GM23338 (cell line): ENCODE results near the gene BABAM1. TPM values are rescaled to one million over a fixed set of nuclear protein-coding genes. Genes with fewer than 3 reads are reported as not detected.
"Not testable (repeated sequence)": the region's sequence is repeated elsewhere in the genome, so short reads cannot be mapped to it uniquely, and the experiment has no call there.

Experiments
- ATAC-seq: fragments of 200-7000 bp; cut with Tn5 transposase; 3 replicates; pipeline ENCODE4 v1.9.1; 2020
- DNase-seq: peaks from one replicate; pipeline ENCODE4 v3.0.0-alpha.2; 2015; ENCODE audit warnings: low spot score
- H2AFZ ChIP-seq: fragments of 200-600 bp; sonication (generic); 2 replicates; pipeline ENCODE4 v1.8.0; 2016; ENCODE audit warnings: antibody characterized with exemption, mild to moderate bottlenecking, moderate library complexity
- H3F3A ChIP-seq: fragments of 200-600 bp; sonication (generic); replicated peaks from 2 replicates; pipeline ENCODE4 v1.8.0; 2017; ENCODE audit warnings: antibody characterized with exemption, mixed run types, low read depth
- H3K27ac ChIP-seq: fragments of 200-600 bp; sonication (generic); 2 replicates; pipeline ENCODE4 v1.6.1; 2016; ENCODE audit warnings: low read depth
- H3K27me3 ChIP-seq: fragments of 200-600 bp; sonication (generic); 2 replicates; pipeline ENCODE4 v1.8.0; 2016; ENCODE audit warnings: mild to moderate bottlenecking, mixed run types, moderate library complexity; ENCODE audit not compliant: insufficient read depth
- H3K36me3 ChIP-seq: fragments of 200-600 bp; sonication (generic); 2 replicates; pipeline ENCODE4 v1.8.0; 2016; ENCODE audit warnings: mild to moderate bottlenecking; ENCODE audit not compliant: insufficient read depth
- H3K4me1 ChIP-seq: fragments of 200-600 bp; sonication (generic); 2 replicates; pipeline ENCODE4 v1.8.0; 2016; ENCODE audit warnings: mild to moderate bottlenecking, moderate library complexity; ENCODE audit not compliant: insufficient read depth
- H3K4me2 ChIP-seq: fragments of 200-600 bp; sonication (generic); 2 replicates; pipeline ENCODE4 v1.7.1; 2017; ENCODE audit warnings: mixed run types
- H3K4me3 ChIP-seq: fragments of 200-600 bp; sonication (generic); 2 replicates; pipeline ENCODE4 v1.6.1; 2016; ENCODE audit warnings: mixed run types
- H3K79me2 ChIP-seq: fragments of 200-600 bp; sonication (generic); replicated peaks from 2 replicates; pipeline ENCODE4 v1.8.0; 2017; ENCODE audit warnings: mild to moderate bottlenecking; ENCODE audit not compliant: insufficient read depth
- H3K9me2 ChIP-seq: fragments of 200-600 bp; sonication (generic); 2 replicates; pipeline ENCODE4 v1.8.0; 2017; ENCODE audit not compliant: insufficient read depth
- H4K20me1 ChIP-seq: fragments of 200-600 bp; sonication (generic); replicated peaks from 2 replicates; pipeline ENCODE4 v1.8.0; 2017; ENCODE audit warnings: mild to moderate bottlenecking; ENCODE audit not compliant: insufficient read depth
- H3K27ac Mint-ChIP-seq: 2 replicates; pipeline ENCODE4 v1.8.0; 2020; ENCODE audit warnings: inconsistent platforms, mild to moderate bottlenecking, moderate library complexity, mixed read lengths
- H3K27me3 Mint-ChIP-seq: 3 replicates; pipeline ENCODE4 v1.8.0; 2022; ENCODE audit warnings: low read depth, mild to moderate bottlenecking, moderate library complexity, mixed read lengths, inconsistent platforms; ENCODE audit not compliant: insufficient read depth, poor library complexity
- H3K36me3 Mint-ChIP-seq: 3 replicates; pipeline ENCODE4 v1.8.0; 2021; ENCODE audit warnings: low read depth, mild to moderate bottlenecking, inconsistent platforms, moderate library complexity, mixed read lengths
- H3K4me1 Mint-ChIP-seq: 3 replicates; pipeline ENCODE4 v1.8.0; 2020; ENCODE audit warnings: mild to moderate bottlenecking, inconsistent platforms, mixed read lengths
- H3K4me3 Mint-ChIP-seq: 3 replicates; pipeline ENCODE4 v1.8.0; 2021; ENCODE audit warnings: moderate library complexity, mild to moderate bottlenecking, inconsistent platforms, mixed read lengths
- H3K9me3 Mint-ChIP-seq: 3 replicates; pipeline ENCODE4 v1.8.0; 2020; ENCODE audit warnings: moderate library complexity, mild to moderate bottlenecking, inconsistent platforms, mixed read lengths
- ETS1 ChIP-seq: IDR thresholded peaks from 2 replicates; pipeline ENCODE4 v1.6.1; 2016; ENCODE audit warnings: antibody characterized with exemption
- EZH2 ChIP-seq: fragments of 200-600 bp; sonication (generic); IDR thresholded peaks from one replicate; pipeline ENCODE4 v1.8.0; 2017; ENCODE audit warnings: antibody characterized with exemption, mild to moderate bottlenecking, low read depth; ENCODE audit not compliant: unreplicated experiment
- JUNB ChIP-seq: IDR thresholded peaks from one replicate; pipeline ENCODE4 v1.6.1; 2016; ENCODE audit warnings: antibody characterized with exemption; ENCODE audit not compliant: unreplicated experiment
- NANOG ChIP-seq: IDR thresholded peaks from 2 replicates; pipeline ENCODE4 v1.6.1; 2016; ENCODE audit warnings: antibody characterized with exemption, borderline replicate concordance
- POLR2AphosphoS5 ChIP-seq: IDR thresholded peaks from 2 replicates; pipeline ENCODE4 v1.6.1; 2016; ENCODE audit warnings: antibody characterized with exemption, low read depth
- ZNF462 ChIP-seq: fragments of 250-450 bp; sonication (Bioruptor Pico); IDR thresholded peaks from 2 replicates; pipeline ENCODE4 v1.5.0; 2020; ENCODE audit warnings: mild to moderate bottlenecking, moderate library complexity
- polyA plus RNA-seq: library from polyadenylated mRNA; unstranded; fragments of >200 nt; fragmentation: Nextera tagmentation; extraction: Ambion mirVana; gene quantifications from 2 replicates; pipeline ENCODE4 v1.2.1, GENCODE V29; 2016
- total RNA-seq: library from RNA; depleted of rRNA; stranded (reverse); fragments of >200 nt; shearing (Covaris generic); gene quantifications from 2 replicates; pipeline ENCODE4 v1.2.3, GENCODE V29; 2014

Gene BABAM1
- total and polyA plus RNA-seq, 2 experiments from 2014 or later: 78.1 to 95.0 TPM

GRCh38 chr19:17293605-17294004 lies 26.4 kb downstream of the BABAM1 start (continued):
- TF ChIP-seq ZNF462 (no peak), EZH2 (no peak), JUNB (no peak), NANOG (no peak)

- no peaks in the 10 kb centered on the region for H3K27me3 ChIP-seq
- Mint-ChIP-seq H3K27me3 (peaks cover 20% of the 10 kb centered on the region), H3K4me1 (peaks cover 6% of the 10 kb centered on the region), H3K9me3 (peaks cover 10% of the 10 kb centered on the region; the same call in 2 of the 3 replicates), H3K36me3 (peaks cover 31% of the 10 kb centered on the region), H3K27ac (peak overlapping the region; percentile 80), H3K4me3 (peak overlapping the region; percentile 82)
- peak overlapping the region; percentile 61 for H3K4me3 ChIP-seq
- H3K4me1 ChIP-seq: peaks cover 11% of the 10 kb centered on the region
- peak; percentile 23 for ATAC-seq
- H2AFZ ChIP-seq: no peak overlapping the region
- H3K4me2 ChIP-seq: peak overlapping the region; percentile 83; the same call in 1 of the 2 replicates
- no peaks in the 10 kb centered on the region for H3K9me2 ChIP-seq
- TF ChIP-seq POLR2AphosphoS5: 0 out of 2 replicates have a peak, but pooled peaks have one; percentile 20
- TF ChIP-seq ETS1: no peak
- peak; percentile 82 for DNase-seq
- no peaks in the 10 kb centered on the region; the same call in 1 of the 2 replicates for H3K36me3 ChIP-seq
- H3K27ac ChIP-seq: peak overlapping the region; percentile 84; the same call in 1 of the 2 replicates
- H3F3A ChIP-seq: peaks cover 18% of the 10 kb centered on the region
- H3K79me2 ChIP-seq: peaks cover 15% of the 10 kb centered on the region
- no peaks in the 10 kb centered on the region; the same call in 1 of the 2 replicates for H4K20me1 ChIP-seq
These were observed 27.0 kb downstream of the BABAM1 start for GRCh38 chr19:17294051-17294891.

GRCh38 chr19:17295551-17295950 lies 28.3 kb downstream of the BABAM1 start:
- Mint-ChIP-seq H3K27me3 (peaks cover 14% of the 10 kb centered on the region), H3K9me3 (peaks cover 10% of the 10 kb centered on the region; the same call in 2 of the 3 replicates), H3K36me3 (peaks cover 31% of the 10 kb centered on the region)
- Histone ChIP-seq H3F3A (peaks cover 12% of the 10 kb centered on the region), H3K4me1 (peaks cover 11% of the 10 kb centered on the region), H3K79me2 (peaks cover 15% of the 10 kb centered on the region), H3K27ac (peak overlapping the region; percentile 69; the same call in 1 of the 2 replicates)
- not testable (repeated sequence) for H2AFZ ChIP-seq, H3K27ac Mint-ChIP-seq, ATAC-seq, H3K36me3 ChIP-seq, H3K27me3 ChIP-seq, DNase-seq, H4K20me1 ChIP-seq, H3K4me3 Mint-ChIP-seq, H3K4me2 ChIP-seq, H3K4me3 ChIP-seq, H3K4me1 Mint-ChIP-seq, H3K9me2 ChIP-seq
